Right kidney (tissue), 1 donor: ENCODE data around the gene TMEM117.
"Not testable (repeated sequence)": the region's sequence is repeated elsewhere in the genome, so short reads cannot be mapped to it uniquely, and the experiment has no call there.

Source experiments
- DNase-seq: peaks from one replicate; pipeline ENCODE4 v3.0.0-alpha.2; 2016

Gene TMEM117

DNA sequence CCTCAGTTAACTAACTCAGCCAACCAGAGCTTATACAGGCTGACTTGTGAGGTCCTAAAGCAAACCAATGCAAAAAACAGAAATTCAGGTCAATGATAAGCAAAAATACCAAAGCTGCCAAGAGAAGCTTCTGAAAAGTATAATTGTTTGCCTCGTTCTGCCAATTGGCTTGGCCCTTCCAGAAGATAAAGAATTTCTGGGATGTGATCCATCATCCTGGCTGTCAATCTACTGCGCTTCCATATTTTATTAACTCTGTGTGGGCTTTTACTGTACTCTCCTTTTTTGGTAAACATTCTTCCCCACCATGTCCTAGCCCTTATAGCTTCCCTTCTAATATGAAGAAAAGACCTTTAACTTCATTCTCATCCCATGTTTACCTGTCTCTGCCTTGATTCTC is 387.9 kb downstream of the TMEM117 start:
- no peak for DNase-seq

DNA sequence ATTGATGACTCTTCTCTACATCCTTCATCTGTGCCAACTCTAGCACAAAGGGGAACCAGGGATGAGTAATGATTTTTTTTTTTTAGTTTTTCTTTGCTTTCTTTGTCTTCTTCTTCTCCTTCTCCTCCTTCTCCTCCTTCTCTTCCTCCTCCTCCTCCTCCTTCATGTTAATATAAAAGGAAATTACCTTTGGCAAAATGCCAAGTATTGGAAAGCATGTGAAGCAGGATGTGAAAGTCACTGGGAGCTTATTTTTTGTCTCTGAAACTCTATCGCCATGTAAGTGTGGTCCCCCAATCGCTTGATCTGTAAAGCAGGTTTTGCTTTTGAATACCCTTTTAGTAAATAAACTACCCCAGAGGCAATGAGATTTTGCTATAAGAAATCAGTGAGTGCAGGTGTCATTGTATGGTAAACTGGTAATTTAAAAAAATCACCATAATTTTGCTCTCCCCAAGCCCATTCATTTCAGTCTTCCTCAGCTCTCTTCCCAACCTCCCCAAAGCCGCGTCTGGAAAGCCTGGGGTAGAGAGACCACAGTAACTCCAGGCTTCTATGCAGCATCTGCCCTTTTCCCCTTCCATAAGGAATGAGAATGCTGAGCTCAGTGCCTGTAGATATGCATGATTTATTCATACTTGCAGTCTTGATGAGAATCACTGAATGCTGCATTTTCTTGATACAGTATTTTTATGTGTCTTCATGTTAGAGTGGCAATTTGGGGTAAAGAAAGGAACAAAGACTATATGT is 388.7 kb downstream of the TMEM117 start:
- no peak for DNase-seq

DNA sequence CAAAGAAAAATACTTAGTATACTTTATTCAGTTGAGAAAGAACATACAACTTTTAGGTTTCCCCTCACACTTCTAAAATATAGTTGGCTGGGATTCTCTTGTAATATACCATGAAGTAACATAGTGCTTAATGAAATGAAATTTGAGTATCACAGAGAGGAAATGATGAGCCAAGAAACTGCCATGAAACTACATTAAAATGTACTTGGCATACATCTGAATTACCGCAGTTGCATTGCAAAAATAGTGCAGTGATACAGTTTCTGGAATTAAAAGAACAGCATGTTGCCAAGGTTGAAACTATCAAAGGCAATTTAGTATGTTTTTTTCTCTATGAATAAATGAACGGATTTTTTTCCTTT is 389.2 kb downstream of the TMEM117 start:
- DNase-seq, result no peak

DNA sequence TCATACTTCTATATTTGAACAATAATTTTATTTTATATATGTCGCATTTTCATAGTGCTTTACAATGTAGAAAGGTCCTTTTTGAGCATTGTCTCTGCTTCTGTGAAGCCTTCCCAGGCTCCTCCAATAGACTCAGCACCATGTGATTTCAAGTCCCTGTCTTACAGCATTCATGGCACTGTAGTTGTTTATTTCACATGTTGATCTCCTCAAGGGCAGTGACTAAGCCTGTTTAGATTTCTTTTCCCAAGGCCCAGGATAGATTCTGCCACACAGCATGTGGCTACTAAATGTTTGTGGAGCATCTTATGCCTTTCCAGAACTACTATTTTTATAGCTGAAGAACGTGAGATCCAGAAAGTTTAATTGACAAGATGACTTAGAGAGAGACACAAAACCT is 391.7 kb downstream of the TMEM117 start:
- DNase-seq, result no peak

DNA sequence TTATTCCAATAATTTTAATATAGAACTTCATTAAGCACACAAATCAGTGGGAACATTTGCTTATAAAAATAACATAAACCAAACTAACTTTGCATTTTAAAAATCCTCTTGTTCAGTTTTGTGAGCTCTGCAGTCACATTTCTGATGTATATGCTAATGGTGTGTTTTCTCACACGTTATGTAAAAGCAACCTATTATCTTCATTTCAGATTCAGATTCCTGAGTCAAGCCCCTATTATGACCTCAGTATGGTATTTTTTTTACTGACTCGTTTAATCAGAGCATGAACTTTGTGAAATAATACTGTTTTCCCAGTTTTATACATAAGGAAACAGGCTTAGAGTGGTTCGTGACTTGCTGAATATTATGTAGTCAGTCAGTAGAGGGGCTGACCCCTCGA is 394.0 kb downstream of the TMEM117 start:
- DNase-seq, result no peak

DNA sequence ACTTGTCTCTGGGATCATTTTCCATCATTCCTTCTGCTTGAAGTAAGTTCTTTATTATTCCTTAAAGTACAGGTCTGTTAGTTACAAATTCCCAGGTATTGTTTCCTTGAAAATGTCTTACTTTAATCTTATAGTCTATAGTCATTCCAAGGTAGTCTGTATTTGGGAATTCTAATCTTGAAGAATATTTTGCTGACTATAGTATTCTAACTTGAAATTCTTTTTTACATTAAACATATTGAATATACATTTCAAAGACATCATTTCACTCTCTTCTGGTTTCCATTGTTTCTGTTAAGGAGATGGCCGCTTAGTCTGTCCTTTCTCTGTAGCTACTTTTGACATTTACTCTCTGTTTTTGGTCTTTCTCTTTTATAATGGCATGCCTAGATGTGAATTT is 399.8 kb downstream of the TMEM117 start:
- DNase-seq, result no peak

DNA sequence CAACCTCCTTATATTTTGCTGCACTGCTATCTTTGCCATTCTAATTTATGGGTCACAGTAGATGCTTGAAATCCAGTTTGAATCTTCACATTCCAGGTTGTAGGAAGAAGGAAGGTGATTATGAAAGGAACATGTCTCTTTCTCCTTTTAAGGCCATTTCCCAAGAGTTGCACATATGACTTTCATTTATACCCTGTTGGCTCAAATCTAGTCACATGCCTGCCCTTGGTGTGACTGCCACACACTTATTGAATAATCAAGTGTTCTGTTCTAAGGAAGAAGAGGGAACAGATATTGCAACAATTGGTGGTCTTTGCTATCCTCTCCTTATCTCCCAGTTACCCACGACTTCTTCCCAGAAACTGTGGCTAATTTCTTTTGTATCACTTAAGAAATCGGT is 404.3 kb downstream of the TMEM117 start:
- no peak for DNase-seq

DNA sequence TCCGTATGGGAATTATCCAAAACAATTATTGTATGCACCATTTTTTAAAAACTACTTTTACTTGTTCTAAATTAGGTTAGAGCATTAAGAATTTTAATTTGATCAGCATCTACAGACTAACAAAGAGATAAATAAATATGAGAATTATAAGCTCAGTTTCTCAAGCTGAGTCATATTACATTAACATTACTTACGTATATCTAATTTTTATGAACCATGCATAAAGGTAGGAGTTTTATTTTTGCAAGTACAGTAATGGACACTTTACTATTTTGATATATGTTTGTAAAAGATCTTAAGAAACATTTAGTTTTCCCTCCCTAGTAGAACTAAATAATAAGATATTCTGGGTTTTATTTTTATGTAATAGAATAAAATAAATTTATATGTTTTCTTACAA is 410.1 kb downstream of the TMEM117 start:
- DNase-seq, result no peak

DNA sequence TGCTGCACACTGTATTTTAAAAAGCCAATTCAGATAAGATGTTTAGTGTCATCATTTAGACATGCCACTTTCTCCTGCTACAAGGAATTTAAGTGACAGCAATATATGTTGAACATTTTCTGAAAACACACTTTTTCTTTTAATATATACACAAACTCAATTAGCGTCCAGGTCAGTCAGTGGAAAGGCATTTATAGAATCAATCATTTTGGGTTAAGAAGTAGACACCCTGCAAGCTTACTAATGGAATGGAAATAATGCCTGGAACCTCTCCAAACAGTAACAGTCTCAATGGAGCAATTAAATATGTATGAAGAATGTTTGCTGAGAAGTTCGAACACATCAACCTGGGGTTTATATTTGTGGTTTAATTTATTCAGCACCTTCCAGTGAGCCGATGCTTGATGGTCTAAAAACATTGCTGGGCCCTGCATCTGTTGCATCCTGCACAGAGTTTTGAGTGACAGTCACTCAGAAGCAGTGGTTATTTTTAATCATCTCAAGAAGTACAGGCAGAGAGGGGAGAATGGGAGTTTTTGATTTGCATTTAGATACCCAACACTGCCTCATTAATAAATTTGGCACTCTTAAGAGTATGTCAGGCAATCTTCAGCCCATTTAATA is 410.7 kb downstream of the TMEM117 start:
- DNase-seq, result no peak

DNA sequence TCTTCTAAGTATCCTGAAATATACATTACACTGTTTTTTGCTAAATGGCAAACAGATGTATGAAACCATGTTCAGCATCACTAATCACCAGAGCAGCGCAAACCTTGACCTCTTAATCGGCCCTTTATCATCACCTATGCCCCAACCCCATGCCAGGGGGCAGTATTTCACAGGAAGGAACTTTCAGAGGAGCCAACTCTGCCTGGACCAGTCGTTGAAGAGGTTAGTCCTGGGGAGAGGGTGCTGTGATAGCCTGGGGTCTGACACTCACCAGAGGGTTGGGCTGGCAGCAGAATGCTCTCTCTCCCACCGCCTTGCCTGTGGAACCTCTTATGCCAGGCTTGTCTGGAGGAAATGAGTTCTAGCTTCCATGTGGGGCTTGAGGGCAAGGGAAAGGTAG is 411.7 kb downstream of the TMEM117 start:
- DNase-seq, result no peak

DNA sequence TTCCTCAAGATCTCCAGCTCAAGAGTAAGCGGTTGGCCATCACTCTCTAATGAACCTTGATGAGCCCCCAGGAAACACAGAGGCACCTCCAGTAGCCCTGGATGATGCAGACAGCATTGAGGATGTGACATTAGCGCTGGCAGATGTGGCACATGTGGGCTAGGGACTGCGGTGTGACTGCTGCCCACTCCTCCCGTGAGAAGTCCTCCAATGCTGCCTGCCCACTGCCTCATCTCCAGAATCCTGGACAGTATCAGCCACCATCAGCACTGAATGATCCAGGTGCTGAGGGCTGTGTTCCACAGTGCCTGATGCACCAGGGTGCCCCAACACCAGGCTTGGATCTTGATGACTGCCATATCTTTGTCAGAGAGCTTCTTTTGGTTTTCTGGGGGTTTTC is 412.6 kb downstream of the TMEM117 start:
- DNase-seq, result no peak

DNA sequence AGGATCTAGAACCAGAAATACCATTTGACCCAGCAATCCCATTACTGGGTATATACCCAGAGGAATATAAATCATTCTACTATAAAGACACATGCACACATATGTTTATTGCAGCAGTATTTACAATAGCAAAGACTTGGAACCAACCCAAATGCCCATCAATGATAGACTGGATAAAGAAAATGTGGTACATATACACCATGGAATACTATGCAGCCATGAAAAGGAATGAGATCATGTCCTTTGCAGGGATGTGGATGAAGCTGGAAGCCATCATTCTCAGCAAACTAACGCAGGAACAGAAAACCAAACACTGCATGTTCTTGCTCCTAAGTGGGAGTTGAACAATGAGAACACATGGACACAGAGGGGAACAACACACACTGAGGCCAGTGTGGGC is 414.6 kb downstream of the TMEM117 start:
- DNase-seq, result not testable (repeated sequence)

DNA sequence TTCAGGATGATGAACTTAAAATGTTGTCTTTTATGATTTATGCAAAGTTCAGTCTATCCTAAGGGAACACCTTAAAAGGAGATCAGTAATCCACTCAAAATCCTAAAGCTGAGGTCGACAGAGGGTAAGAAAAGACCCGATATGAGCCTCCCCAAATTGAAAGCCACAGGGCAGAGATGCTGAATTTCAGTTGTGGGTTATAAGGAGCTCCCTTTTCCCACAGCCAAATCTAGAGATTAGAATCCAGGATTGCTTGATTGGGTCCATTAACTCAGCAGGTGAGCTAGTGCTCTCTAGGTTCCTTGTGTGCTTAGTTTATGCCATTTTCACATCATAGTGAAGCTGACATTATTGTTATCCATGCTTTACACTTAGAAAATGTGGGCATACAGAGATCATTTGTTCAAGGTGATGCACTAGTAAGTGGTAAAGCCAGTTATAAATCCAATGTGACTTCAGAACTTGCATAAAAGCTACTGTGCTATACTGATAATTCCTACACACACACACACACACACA is 417.5 kb downstream of the TMEM117 start:
- no peak for DNase-seq

DNA sequence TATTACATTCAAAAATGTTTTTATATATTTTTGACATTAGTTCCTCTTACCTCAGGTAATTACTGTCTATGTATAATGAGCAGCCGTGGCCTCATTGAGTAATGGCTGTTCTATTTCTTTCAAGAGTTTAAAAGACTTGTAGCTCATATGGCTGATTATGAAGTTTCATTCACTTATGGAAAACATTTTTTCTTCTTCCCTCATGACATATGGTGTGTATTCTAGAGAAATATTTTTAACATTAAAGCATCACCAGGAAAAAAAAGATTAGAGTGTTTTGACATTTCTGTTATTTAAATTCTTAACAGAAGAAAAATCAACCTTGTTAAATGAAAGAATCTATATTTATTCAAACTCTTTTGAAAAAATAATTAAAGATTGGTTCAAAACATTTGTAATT is 422.4 kb downstream of the TMEM117 start:
- DNase-seq, result no peak

DNA sequence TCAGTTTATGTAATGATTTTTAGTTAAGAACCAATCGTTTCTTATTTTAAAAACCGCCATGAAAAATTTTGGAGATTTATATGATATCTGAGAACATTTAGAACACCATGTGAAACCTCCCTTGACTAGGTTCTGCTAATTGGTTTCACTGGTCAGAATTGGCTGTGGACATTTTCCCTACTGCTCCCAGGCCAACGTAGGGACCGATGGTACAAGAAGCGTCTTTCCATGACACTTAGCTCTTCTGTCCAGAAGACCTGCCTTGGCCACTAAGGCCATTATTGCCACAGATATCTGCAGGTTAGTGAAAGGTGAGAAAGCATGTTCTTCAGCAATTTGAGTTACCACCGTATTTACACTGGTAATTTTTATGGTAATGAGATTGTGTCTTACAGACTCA is 424.0 kb downstream of the TMEM117 start:
- no peak for DNase-seq

DNA sequence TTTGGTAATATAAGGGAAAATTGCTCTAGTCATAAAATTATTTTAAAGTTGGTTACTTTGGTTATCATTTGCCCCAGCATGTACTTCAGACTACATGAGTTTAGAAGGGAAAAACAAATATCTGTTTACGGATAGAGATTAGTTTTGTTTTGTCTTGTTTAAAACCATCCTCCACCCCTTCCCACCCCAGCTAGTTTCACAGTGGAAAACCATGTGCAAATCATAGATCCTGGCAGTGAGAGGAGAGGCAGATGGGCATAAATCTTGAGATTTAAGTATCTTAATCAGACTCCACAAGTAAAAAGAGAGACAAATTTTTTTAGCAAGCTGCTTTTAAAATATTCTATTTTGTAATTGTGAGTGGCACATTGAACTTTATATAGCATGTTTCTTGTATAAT is 424.7 kb downstream of the TMEM117 start:
- DNase-seq, result no peak

DNA sequence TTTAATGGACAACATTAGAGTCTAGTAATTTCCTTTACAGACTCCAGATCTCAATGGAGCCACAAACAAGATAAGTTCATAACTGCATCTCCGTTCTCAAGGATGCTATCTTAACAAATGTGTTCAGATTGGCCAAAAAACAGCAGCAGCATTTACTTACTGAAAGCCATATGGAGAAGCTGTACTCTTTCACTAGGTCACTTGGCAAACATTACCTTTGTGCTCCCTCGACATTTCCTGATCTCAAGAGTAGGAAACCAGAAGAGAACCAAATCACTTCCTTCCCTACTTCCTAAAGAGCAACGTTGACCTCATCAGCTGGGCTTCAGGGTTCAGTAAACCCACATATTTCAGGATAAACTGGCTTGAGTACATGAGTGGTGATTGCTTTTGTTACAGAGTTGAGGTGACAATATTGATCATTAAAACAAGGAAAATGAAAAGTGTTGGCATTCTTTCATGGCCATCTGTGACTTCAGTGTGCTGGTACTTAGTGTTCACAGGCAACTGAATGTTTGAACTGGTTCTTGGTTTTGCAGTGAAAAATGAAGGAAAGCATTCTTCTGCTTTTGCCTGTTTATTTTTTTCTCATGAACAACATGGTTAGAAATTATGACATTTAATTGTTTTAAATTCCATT is 449.6 kb downstream of the TMEM117 start:
- DNase-seq, result no peak

DNA sequence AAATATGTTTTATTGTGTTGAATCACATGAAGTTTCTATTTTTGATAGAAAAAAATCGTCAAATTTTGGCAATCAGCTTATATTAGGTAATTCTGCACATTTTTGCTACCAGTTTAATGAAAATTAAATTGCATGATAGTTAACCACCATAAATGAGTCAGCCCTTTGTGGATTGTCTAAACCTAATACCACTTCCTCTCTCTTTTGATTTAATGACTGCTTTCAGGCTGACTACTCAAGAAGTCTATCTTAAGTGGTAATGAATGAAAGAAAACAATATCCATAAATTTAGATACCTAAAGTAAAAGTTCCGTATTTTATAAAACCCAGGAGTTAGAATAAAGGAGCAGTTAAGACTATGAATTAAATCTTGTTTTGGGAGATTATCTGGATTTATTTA is 450.5 kb downstream of the TMEM117 start:
- DNase-seq, result no peak

DNA sequence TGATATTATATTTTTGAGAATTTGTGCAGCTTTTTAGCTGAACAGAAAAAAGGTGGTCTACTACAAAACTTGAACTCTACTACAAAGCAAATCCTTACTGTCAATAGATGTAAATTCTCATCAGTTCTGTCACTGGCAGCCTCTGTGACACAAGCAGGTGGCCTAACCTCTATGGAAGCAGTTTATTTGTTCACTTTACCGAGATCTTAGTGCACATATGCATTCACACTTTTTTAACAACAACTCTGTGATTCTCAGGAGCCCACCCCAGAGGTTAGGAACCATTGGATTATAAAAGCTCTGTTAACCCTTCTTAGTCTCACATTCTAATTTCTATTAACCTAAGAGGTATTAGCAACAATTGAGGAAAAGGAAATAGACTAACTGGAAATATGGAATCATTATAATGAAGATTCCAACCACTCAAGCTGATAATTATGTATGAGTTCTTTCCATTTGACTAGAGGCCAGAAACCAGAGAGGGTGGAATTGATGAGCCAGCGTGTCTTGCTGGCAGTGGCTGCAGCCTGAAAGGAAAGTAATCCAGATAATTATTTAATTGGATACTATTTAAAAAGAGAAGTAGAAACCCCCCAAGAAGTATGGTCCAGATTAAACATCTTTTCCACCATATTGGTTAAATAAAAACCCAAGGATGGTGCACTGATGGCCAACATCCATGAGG is 451.1 kb downstream of the TMEM117 start:
- no peak for DNase-seq

DNA sequence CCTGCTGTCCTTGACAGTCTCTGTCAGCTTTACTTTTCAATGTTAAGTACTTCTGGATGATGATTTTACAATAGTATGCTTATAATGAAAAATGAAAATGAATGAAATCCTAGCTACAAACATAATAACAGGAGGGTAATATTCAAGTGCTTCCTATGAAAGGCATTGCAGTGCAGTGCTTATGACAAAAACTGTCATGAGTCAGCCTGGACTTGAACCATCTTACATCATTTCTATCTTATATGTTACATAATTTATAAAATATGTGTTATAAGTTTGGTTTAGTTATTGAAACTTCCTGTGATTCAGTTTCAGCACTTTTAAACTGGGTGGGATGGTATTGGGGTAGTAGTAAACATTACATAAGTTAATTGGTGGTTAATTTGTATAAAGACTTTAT is 451.7 kb downstream of the TMEM117 start:
- no peak for DNase-seq

DNA sequence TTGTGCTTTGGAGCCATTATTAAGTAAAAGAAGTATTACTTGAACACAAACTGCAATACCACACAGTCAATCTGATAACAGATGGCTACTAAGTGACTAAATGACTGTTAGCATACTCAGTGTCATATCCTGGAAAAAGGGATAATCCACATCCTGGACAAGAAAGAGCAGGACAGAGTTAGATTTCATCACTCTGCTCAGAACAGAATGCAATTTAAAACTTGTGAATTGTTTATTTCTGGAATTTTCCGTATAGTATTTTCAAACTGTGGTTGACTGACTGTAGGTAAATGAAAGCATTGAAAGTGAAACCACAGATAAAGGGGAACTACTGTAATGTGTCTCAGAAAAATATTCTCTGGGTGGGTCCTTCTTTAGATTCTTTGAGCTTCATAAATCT is 458.8 kb downstream of the TMEM117 start:
- no peak for DNase-seq

DNA sequence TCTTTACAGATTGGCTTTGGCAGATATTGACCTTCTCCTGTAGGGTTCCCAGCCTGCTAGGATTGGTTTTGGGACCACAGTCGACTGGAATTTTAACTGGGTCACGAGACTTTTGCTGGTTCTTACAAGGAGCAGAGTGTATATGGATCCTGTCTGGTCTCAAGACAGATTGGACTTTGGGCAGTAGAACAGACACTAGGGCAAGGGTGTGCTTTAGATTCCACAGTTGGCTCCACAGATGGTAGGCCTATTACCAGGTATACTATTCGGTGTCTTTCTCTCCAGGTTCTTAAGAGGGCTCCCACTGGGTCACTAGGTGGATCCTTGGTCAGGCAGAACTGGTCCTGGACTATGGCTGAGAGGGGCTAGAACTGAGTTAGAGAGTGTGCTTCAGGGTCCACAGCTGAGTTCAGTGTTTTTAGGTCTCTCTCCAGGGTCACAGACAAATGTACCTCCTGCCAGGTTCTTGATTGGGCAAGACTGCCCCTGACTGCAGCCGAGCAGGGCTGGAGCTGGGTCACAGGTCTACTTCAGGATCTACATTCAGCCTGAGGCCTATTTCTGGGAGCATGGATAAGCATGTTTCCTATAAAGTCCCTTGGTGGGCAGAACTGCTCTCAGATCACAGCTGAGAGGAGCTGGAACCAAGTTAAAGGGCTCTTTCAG is 460.2 kb downstream of the TMEM117 start:
- DNase-seq, result no peak
